ENCODE results near the gene GPR132. TPM values are rescaled to one million over a fixed set of nuclear protein-coding genes. Genes with fewer than 3 reads are reported as not detected.
A peak's percentile ranks its signal among the peaks of the same experiment; 100 is the strongest.

Gene GPR132
- total and polyA plus RNA-seq, 2 donors (not counting 3 experiments of a cell fraction or from before 2014, with no cell fraction given) = not detected

- POLR2A ChIA-PET = interaction anchor here (1.0 to 1.1 kb wide), 2 partner anchors 10 to 49 kb away, joined by 5 to 7 read pairs; no protein-coding TSS in a partner anchor
- FAIRE-seq (peak; percentile 97), DNase-seq (ENCODE audit: low read depth, low spot score) (peak; percentile 96)
- intact Hi-C loops (cut with micrococcal nuclease) (loop anchor here (1.0 to 2.0 kb wide), 4 partner anchors 36 to 88 kb away; partner anchors contain the start of gene CLBA1), dilution Hi-C loops (cut with MboI; ENCODE audit: extremely low pct_ligation_motif_present, low sequenced_read_pairs) (no loop called here)
- Histone ChIP-seq H3K27ac (ENCODE audit: insufficient read depth, low read depth, low read length) (peak within 1 kb of the TSS; percentile 80), H3K9ac (replicated peaks; ENCODE audit: extremely low read depth, insufficient read depth, low read length) (peak within 1 kb of the TSS; percentile 90), H4K20me1 (replicated peaks; ENCODE audit: control insufficient read depth, extremely low read depth, insufficient read depth, low read length) (no peaks in the 10 kb centered on the region), H3K9me1 (replicated peaks; ENCODE audit: control insufficient read depth, extremely low read depth, insufficient read depth, low read length) (no peaks in the 10 kb centered on the region), H3K36me3 (ENCODE audit: control insufficient read depth in 2 of 2, extremely low read depth in 1 of 2, insufficient read depth in 2 of 2, low read length in 2 of 2) (no peaks in the 10 kb centered on the region), H3K9me3 (replicated peaks; ENCODE audit: control insufficient read depth, insufficient read depth, low read length) (peaks cover 2% of the 10 kb centered on the region), H3K79me2 (ENCODE audit: control insufficient read depth, insufficient read depth, low read length) (peaks cover 49% of the 10 kb centered on the region), H3K4me2 (ENCODE audit: insufficient read depth, low read length) (peak within 1 kb of the TSS; percentile 98), H3K27me3 (ENCODE audit: control insufficient read depth in 2 of 2, insufficient read depth in 2 of 2, low read length in 2 of 2) (no peaks in the 10 kb centered on the region), H3K4me1 (ENCODE audit: control insufficient read depth, extremely low read depth, insufficient read depth, low read length) (peaks cover 58% of the 10 kb centered on the region), H2AFZ (ENCODE audit: low read depth, low read length) (peak within 1 kb of the TSS; percentile 62), H3K4me3 (replicated peaks in 1 of 3; ENCODE audit: insufficient read depth in 1 of 3, low read depth in 1 of 3, low read length in 3 of 3) (peak within 1 kb of the TSS; percentile 68 to 96 (median 72))
- TF ChIP-seq MYC (IDR thresholded peaks at IDR 0.05; ENCODE audit: low read depth, low read length) = peak; percentile 32
- TF ChIP-seq POLR2AphosphoS5 (IDR thresholded peaks at IDR 0.05; ENCODE audit: insufficient read depth, low read depth, low read length) = peak; percentile 92
- peak; percentile 73 for TF ChIP-seq MAX (IDR thresholded peaks at IDR 0.05; ENCODE audit: insufficient read depth, insufficient read length)
- TF ChIP-seq FOS (IDR thresholded peaks at IDR 0.05; ENCODE audit: borderline replicate concordance, insufficient read depth, low read length) = no peak
- no peak for TF ChIP-seq EZH2 (IDR thresholded peaks at IDR 0.05; ENCODE audit: borderline replicate concordance, low read depth, low read length, severe bottlenecking)
- no peak for TF ChIP-seq JUN (IDR thresholded peaks at IDR 0.05; ENCODE audit: borderline replicate concordance, insufficient read depth, insufficient read length, low read depth)
- peak; percentile 80 for TF ChIP-seq POLR2A (IDR thresholded peaks at IDR 0.05; ENCODE audit: low read depth, low read length)
- CTCF ChIA-PET = interaction anchor here (0.7 to 3.2 kb wide), 7 partner anchors 16 to 292 kb away, joined by 3 to 34 read pairs (median 4); partner anchors contain the start of gene CLBA1
- no TSS peak for BruUV-seq (replicated peaks)
These were observed 44.2 kb downstream of the GPR132 start, which contains the start of gene CDCA4 for GRCh38 chr14:105020815-105021655. Gene CDCA4, minus strand, starts transcription at chr14:105021083. Its CDS starts 9,154 bp downstream, at chr14:105011929.
